GM21619 (cell line): Measurements from ENCODE around the gene NT5C1A.

Experiments used
- ATAC-seq: cut with Tn5 transposase; IDR thresholded peaks from one replicate; pipeline ENCODE4 v1.9.1; 2021; ENCODE audit not compliant: unreplicated experiment

Gene NT5C1A

GRCh38 chr1:39663559-39663958 lies 8.3 kb downstream of the NT5C1A start:
- no peak for ATAC-seq

- no peak for ATAC-seq
These were observed 9.0 kb downstream of the NT5C1A start for GRCh38 chr1:39662861-39663260.

GRCh38 chr1:39659538-39659937 lies 12.4 kb downstream of the NT5C1A start:
- no peak for ATAC-seq

- ATAC-seq, result no peak
These were observed 12.8 kb downstream of the NT5C1A start for GRCh38 chr1:39659110-39659509.

GRCh38 chr1:39657923-39658485 lies 13.9 kb downstream of the NT5C1A start:
- ATAC-seq, result no peak

- ATAC-seq, result no peak
These were observed 14.5 kb downstream of the NT5C1A start for GRCh38 chr1:39657402-39657801.

GRCh38 chr1:39656391-39656790 lies 15.5 kb downstream of the NT5C1A start:
- no peak for ATAC-seq

GRCh38 chr1:39655578-39656268 lies 16.2 kb downstream of the NT5C1A start:
- ATAC-seq, result no peak

GRCh38 chr1:39654291-39654690 lies 17.6 kb downstream of the NT5C1A start:
- no peak for ATAC-seq

GRCh38 chr1:39653546-39654031 lies 18.3 kb downstream of the NT5C1A start:
- no peak for ATAC-seq

- ATAC-seq, result no peak
These were observed 19.4 kb downstream of the NT5C1A start for GRCh38 chr1:39652554-39652953.

- no peak for ATAC-seq
These were observed 19.8 kb downstream of the NT5C1A start for GRCh38 chr1:39652105-39652504.

- no peak for ATAC-seq
These were observed 21.5 kb downstream of the NT5C1A start for GRCh38 chr1:39650431-39650830.

GRCh38 chr1:39649636-39650185 lies 22.2 kb downstream of the NT5C1A start:
- ATAC-seq, result no peak

GRCh38 chr1:39648496-39648895 lies 23.4 kb downstream of the NT5C1A start:
- no peak for ATAC-seq

- no peak for ATAC-seq
These were observed 24.7 kb downstream of the NT5C1A start for GRCh38 chr1:39647247-39647646.

- no peak for ATAC-seq
These were observed 25.4 kb downstream of the NT5C1A start for GRCh38 chr1:39646232-39647081.

GRCh38 chr1:39645411-39646043 lies 26.4 kb downstream of the NT5C1A start:
- no peak for ATAC-seq

- no peak for ATAC-seq
These were observed 28.2 kb downstream of the NT5C1A start for GRCh38 chr1:39643705-39644104.

- no peak for ATAC-seq
These were observed 29.1 kb downstream of the NT5C1A start for GRCh38 chr1:39642796-39643195.

GRCh38 chr1:39640861-39641260 lies 31.0 kb downstream of the NT5C1A start:
- ATAC-seq, result no peak
